HG02588 (cell line): ENCODE results near the gene GRID1.
"Not testable (repeated sequence)": the region's sequence is repeated elsewhere in the genome, so short reads cannot be mapped to it uniquely, and the experiment has no call there.

Experiments
- ATAC-seq: cut with Tn5 transposase; IDR thresholded peaks from one replicate; pipeline ENCODE4 v1.9.1; 2021; ENCODE audit warnings: mild to moderate bottlenecking, moderate library complexity; ENCODE audit not compliant: unreplicated experiment

The GRID1 gene

GRCh38 chr10:86392723-86393094 lies 26.1 kb upstream of the GRID1 start:
- ATAC-seq = peak; percentile 36

GRCh38 chr10:86391986-86392722 lies 25.6 kb upstream of the GRID1 start:
- no peak for ATAC-seq

GRCh38 chr10:86391236-86391840 lies 24.7 kb upstream of the GRID1 start:
- no peak for ATAC-seq

DNA sequence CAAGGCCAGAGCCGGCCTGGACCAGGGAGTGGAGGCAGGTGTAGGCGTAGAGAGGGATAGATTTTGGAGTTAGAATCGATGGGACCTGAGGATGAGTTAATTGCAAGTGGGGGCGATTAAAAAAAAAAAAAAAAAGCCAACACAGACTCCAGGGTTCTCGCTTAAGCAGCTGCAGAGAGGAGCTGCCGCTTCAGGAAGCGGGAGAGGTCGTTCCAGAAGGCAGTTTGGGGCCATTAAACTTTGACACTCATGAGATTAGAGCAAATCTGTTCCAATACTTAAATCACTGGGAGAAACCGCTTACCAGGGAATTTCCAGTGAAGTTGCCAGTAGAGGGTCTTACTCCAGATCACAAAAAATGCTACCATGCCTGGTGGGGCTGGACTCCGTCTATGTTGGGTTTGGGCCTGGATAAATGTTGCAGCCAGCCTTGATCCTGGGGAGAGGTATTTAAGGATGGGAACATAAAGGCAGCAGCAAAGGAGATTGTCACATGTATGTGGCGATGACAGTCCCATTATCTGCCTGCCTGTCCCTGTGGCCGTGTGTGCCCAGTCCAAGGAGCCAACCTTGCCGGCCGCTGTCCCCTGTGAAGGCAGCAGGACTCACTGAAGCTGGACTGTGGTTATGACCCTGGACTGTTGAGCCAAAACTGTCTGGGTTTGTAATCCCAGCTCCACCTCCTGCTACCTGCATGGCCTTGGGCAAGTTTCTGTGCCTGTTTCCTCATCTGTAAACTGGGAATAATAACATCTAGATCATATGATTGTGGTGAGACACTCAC lies 23.9 kb upstream of the GRID1 start:
- no peak for ATAC-seq

DNA sequence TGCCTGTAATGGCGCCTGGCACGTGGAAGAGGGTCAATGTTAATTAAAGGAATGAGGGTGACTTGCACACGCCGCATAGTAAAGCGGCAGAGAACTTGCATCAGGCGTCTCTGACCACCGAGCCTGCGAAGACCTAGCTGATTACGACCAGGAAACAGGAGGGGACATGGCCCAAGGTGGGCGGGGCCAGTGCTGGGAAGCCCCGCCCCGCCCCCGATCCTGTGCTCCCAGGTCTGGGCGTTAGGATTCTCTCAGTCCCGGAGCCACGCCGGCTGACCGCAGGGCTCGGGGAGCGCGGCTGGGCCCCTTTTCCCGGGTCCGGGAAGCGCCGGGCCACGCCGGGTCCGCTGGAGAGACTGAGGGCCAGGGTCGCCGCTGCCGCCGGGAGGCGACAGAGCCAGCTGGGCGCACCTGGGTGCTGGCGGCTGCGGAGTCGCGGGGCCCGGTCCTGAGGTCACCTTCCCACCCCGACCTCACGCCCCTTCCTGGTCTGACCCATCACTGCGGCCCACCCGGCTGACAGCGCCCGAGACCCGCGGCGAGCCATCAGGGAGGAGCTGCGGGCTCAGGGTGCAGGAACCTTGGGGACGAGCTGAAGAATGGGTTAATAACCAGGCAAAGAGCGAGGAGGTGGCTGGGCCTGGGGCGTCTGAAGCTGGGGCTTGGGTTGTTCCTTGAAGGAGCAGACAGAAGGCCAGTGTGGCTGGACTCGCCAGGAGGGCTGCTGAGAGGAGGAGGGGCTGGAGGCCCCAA lies 23.0 kb upstream of the GRID1 start:
- ATAC-seq = peak; percentile 75

DNA sequence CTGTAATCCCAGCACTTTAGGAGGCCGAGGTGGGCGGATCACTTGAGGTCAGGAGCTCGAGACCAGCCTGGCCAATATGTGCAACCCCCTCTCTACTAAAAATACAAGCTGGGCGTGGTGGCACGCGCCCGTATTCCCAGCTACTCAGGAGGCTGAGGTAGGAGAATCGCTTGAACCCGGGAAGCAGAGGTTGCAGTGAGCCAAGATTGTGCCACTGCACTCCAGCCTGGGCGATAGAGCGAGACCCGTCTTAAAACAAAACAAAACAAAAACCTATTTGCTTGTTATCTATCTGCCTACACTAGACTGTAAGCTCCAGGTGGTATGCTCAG lies 22.5 kb upstream of the GRID1 start:
- ATAC-seq = not testable (repeated sequence)

DNA sequence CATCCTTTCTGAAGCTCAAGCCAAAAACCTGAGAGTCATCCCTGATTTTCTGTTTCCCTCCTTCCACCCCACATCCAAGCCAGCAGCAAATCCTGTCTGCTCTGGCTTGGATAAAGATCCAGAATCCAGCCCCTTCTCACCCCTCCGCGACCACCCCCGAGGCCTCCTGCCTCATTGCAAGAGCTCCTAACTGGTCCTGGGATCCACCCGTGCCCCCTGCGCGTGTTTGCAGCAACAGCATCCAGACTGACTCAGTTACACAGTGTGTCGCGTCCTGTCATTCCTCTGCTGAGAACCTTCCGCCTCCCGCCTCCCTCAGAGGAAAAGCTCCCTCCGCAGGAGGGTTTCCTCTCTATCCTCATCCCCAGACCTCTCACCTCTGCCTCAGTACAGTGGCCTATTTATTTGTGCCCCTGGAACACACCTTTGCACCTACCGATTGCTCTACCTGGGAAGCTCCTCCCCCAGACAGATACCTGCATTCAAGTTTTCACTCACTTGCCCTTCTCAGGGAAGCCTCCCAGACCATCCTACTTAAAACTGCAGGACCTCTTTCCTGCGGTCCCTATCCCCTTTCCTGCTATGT lies 21.6 kb upstream of the GRID1 start:
- no peak for ATAC-seq

- no peak for ATAC-seq
Observed at GRCh38 chr10:86387178-86387794, 20.7 kb upstream of the GRID1 start.

GRCh38 chr10:86385806-86386205 lies 19.2 kb upstream of the GRID1 start:
- ATAC-seq = no peak

- ATAC-seq = no peak
Observed at GRCh38 chr10:86377797-86378146, 11.2 kb upstream of the GRID1 start.

DNA sequence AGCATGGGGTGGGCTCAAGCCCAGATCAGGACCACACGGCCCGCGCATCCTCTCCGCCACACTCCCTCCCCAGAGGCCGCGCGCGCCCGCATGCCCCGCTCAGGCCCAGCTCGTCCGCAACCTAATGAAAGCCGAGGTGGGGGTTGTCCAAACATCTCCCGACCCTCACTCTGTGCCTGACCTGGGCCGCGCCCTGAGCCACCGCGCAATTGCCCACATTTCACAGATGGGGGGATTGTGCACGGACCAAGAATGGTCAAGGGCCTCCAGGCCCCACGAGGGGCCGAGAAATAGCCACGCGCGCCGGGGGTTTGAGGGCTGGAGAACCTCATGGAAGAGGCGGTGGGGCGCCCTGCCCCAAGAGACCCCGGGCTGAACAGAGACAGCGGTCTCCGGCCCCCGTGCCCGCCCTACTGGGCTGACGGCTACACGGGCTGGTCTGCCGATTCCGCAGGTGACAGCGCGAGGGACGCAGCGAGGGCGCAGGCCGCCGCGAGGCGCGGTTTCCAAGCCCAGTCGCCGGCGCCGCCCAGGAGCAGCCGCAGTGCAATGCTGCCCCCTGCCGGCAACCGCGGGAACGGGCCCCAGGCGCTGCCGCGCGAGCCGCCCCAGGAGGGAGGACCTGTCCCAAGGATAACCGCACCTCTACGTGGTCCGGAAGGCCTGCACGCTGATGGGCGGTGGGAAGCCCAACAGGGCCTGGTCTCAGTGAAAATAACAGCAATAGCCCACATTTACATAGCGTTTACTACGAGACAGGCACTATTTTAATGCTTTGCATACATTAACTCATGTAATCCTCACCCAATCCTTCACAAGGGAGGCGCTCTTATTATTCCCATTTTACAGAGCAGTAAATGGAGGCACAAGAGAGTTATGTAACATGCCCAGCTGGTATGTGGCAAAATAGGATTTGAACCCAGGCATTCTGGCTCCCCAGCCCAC lies 10.5 kb upstream of the GRID1 start:
- ATAC-seq = peak; percentile 95

GRCh38 chr10:86376403-86376802 lies 9.8 kb upstream of the GRID1 start:
- ATAC-seq = no peak

DNA sequence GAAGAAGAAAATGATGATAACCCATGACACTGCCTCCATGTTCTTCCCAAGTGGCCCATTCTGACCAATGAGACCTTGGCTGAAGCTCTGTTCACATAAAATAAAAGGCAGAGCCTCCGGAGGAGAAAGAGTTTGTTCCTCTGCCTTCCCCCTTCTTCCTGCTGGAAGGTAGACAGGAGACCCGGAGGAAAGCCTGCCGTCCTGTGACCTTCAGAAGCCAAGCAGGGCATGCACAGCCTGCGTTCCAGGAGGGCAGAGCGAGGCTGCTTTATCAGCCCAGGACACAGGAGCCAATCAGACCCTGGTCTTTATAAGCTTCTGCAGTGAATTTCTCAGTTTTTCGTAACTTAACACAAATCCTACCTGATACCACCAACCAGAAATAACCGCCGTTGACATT lies 8.6 kb upstream of the GRID1 start:
- ATAC-seq = no peak

DNA sequence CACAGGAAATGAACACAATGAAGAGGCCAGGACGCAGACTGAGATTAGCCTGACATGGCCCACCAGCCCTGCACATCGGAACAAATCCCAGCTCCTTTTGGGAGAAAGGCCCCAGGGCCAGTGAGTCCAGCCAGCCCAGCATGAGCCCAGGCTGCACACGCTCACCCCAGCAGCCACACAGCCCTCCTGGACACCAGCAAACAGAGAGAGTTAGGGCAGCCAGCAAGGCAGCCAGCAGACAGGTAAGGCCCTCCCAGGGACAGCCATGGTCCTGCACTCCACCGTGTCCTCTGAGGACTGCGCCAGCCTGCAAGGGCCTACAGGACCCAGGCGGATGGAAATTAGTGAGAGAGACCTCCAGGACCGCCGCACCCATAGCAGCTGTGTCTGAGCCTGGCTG lies 8.1 kb upstream of the GRID1 start:
- no peak for ATAC-seq

GRCh38 chr10:86373828-86374227 lies 7.2 kb upstream of the GRID1 start:
- ATAC-seq = no peak

DNA sequence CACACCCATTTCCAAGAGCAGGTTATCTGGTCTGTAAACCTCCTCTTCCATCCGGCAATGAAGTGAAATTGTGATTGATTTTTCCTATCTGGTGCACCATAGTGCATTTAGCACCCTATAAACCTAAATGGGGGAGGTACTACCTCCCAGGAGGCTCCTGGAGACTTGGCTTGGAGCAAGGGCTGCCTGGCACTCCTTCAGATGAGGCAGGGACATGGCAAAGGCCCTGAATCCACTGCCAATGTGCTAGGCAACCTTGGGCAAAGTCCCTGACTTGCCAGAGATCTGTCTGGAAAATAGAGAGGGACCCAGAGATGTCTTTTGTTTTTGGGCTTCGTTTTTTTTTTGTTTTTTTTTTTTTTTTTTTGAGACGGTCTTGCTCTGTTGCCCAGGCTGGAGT lies 6.7 kb upstream of the GRID1 start:
- no peak for ATAC-seq

GRCh38 chr10:86372784-86373239 lies 6.2 kb upstream of the GRID1 start:
- ATAC-seq = no peak

DNA sequence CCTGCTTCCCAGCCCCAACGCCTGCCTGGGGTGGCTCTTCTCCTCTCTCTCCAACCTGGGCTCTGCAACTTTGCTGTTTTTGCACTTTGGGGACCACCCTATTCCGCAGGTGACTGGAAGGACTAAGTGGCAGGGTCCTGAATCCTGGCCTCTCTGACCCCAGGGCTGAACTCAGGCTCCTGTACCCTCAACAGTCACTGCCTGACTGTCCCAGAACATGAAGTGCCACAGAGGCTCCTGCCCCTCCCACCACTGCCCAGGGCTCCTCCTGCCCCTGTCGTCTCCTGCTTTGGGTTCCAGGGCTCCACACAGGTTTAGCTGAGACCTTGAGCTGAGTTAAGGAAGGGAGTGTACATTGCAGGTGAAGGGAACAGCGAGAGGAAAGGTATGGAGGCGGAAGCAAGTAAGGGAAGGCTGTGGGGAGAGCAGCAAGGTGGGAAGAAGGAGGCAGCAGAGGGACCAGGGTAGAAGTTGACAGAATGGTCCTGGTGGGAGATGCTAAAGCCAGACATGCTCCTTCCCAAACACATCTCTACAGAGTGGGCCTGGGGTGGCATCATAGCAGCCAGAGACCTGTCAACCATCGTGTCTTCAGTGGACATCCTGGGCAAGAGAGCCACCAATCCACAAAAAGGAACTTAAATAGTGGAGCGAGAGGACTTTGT lies 5.7 kb upstream of the GRID1 start:
- ATAC-seq = no peak

DNA sequence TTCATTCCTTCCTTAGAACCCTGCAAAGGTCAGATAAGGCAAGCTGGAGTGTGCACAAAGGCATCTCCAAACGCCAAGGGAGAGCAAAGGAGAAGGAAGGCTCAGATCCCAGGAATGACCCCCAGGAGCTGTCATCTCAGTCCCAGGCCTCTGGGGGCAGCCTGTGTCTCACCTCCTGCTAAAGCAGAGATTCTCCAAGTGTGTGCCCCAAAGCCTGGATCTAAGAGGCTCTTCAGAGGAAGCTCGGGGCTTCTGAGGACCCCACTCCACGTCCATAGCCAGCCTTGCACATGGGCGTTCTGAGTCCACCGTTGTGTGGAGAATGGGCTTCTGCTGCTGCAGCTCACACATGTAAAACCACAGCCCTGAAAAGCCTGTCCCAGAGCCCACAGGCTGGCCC lies 5.1 kb upstream of the GRID1 start:
- ATAC-seq = no peak
